Activated B cell treated with CpG ODN at 0.5 μM for 24 hours (primary cell): ENCODE results near the gene SYTL1. TPM values are rescaled to one million over a fixed set of nuclear protein-coding genes. Genes with fewer than 3 reads are reported as not detected.

Source experiments
- ATAC-seq: fragments of 200-7000 bp; cut with Tn5 transposase; one replicate; pipeline ENCODE4 v1.10.0; 2021; ENCODE audit warnings: low read depth, mild to moderate bottlenecking, moderate library complexity
- CTCF ChIA-PET: fragments of 350-600 bp; sonication (Branson Sonifier 250); formaldehyde crosslinking; loops from one replicate; lab custom pipeline; 2021; ENCODE audit warnings: antibody characterized with exemption; lab: Charles Lee
- POLR2A ChIA-PET: fragments of 350-600 bp; sonication (Branson Sonifier 250); formaldehyde crosslinking; loops from one replicate; lab custom pipeline; 2021; ENCODE audit warnings: antibody characterized with exemption; lab: Charles Lee
- DNase-seq: peaks from one replicate; pipeline ENCODE4 v3.0.0; 2022
- H3K27ac Mint-ChIP-seq: one replicate; pipeline ENCODE4 v1.8.0; 2020; ENCODE audit warnings: mixed read lengths
- H3K27me3 Mint-ChIP-seq: one replicate; pipeline ENCODE4 v1.8.0; 2021; ENCODE audit warnings: mixed read lengths
- H3K36me3 Mint-ChIP-seq: one replicate; pipeline ENCODE4 v1.8.0; 2021; ENCODE audit warnings: low read depth, mixed read lengths
- H3K4me1 Mint-ChIP-seq: one replicate; pipeline ENCODE4 v1.8.0; 2021; ENCODE audit warnings: mixed read lengths
- H3K4me3 Mint-ChIP-seq: one replicate; pipeline ENCODE4 v1.8.0; 2020; ENCODE audit warnings: mild to moderate bottlenecking, mixed read lengths
- H3K9me3 Mint-ChIP-seq: one replicate; pipeline ENCODE4 v1.8.0; 2020; ENCODE audit warnings: mixed read lengths
- CTCF ChIP-seq: fragments of 200-600 bp; IDR thresholded peaks from one replicate; pipeline ENCODE4 v1.8.0; 2022; ENCODE audit warnings: antibody characterized with exemption, mild to moderate bottlenecking
- intact Hi-C: fragments of 100-400 bp; cut with micrococcal nuclease; formaldehyde crosslinking; loops from one replicate; pipeline ENCODE4 v1.15.1; 2024
- total RNA-seq: library from RNA; stranded (reverse); gene quantifications from 2 replicates; pipeline ENCODE4 v1.2.3, GENCODE V29; 2022

Gene SYTL1
- total RNA-seq, 1 donor from 2014 or later = 76.0 TPM

GRCh38 chr1:27351541-27352107, 9.8 kb downstream of the SYTL1 start:
- TF ChIP-seq CTCF = no peak
- ChIA-PET CTCF (interaction anchor here (1.2 kb wide), 1 partner anchor 10 kb away, joined by 3 read pairs; the partner anchor contains the start of gene SYTL1), POLR2A (interaction anchor here (0.6 to 9.1 kb wide), 2 partner anchors 8 to 1056 kb away, joined by 3 to 75 read pairs; partner anchors contain the start of gene SYTL1)
- ATAC-seq (no peak), DNase-seq (no peak)
- Mint-ChIP-seq H3K27me3 (no peaks in the 10 kb centered on the region), H3K9me3 (no peaks in the 10 kb centered on the region), H3K36me3 (peaks cover 22% of the 10 kb centered on the region), H3K4me1 (peaks cover 21% of the 10 kb centered on the region), H3K4me3 (no peak overlapping the region), H3K27ac (no peak overlapping the region)
- intact Hi-C loops = no loop called here

GRCh38 chr1:27353166-27353565, 11.3 kb downstream of the SYTL1 start:
- ChIA-PET CTCF (interaction anchor here (1.2 to 1.6 kb wide), 2 partner anchors 20 to 26 kb away, joined by 3 to 5 read pairs; no protein-coding TSS in a partner anchor), POLR2A (interaction anchor here (9.1 kb wide), 1 partner anchor 10 kb away, joined by 75 read pairs; the partner anchor contains the start of gene SYTL1)
- no peaks in the 10 kb centered on the region for H3K9me3 Mint-ChIP-seq
- H3K4me3 Mint-ChIP-seq = no peak overlapping the region
- peaks cover 29% of the 10 kb centered on the region for H3K4me1 Mint-ChIP-seq
- H3K27ac Mint-ChIP-seq = no peak overlapping the region
- intact Hi-C loops = no loop called here
- DNase-seq = no peak
- H3K36me3 Mint-ChIP-seq = peaks cover 15% of the 10 kb centered on the region
- no peak for ATAC-seq
- no peak for TF ChIP-seq CTCF
- H3K27me3 Mint-ChIP-seq = no peaks in the 10 kb centered on the region

- ATAC-seq = no peak
- Mint-ChIP-seq H3K27ac (no peak overlapping the region), H3K4me1 (peaks cover 29% of the 10 kb centered on the region), H3K27me3 (no peaks in the 10 kb centered on the region), H3K36me3 (peaks cover 15% of the 10 kb centered on the region), H3K9me3 (no peaks in the 10 kb centered on the region), H3K4me3 (no peak overlapping the region)
- intact Hi-C loops = no loop called here
- DNase-seq = no peak
- TF ChIP-seq CTCF = no peak
- POLR2A ChIA-PET = interaction anchor here (0.9 to 9.1 kb wide), 2 partner anchors 10 to 20 kb away, joined by 6 to 75 read pairs; partner anchors contain the start of gene SYTL1
- CTCF ChIA-PET = interaction anchor here (1.6 kb wide), 1 partner anchor 21 kb away, joined by 5 read pairs; no protein-coding TSS in a partner anchor
Measured at GRCh38 chr1:27353629-27354028, 11.8 kb downstream of the SYTL1 start.

DNA sequence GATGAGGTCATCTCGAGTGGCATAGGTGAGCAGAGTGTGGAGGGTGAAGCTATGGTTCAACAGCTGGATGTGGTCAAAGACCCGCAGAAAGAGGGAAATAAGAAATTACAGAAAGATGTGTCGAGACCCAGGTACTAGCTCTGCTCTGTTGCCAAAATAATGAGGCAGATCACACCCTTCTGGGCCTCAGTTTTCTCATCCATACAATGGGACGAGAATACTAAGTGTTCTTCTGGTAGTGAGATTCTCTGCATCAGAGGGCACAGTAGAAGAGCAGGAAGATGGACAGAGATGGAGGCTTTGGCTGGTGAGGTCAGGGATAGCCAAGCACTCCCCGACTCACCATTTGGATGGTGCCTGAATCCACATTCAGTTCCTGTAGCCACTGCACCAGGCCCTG, 13.9 kb downstream of the SYTL1 start:
- POLR2A ChIA-PET = interaction anchor here (0.6 to 9.1 kb wide), 6 partner anchors 10 to 1102 kb away, joined by 3 to 75 read pairs (median 10); partner anchors contain the start of genes MAP3K6, SYTL1 and TMEM222
- intact Hi-C loops = loop anchor here (2.0 kb wide), 2 partner anchors 17 to 23 kb away; no protein-coding TSS in a partner anchor
- peak overlapping the region; percentile 7 for H3K4me3 Mint-ChIP-seq
- no peaks in the 10 kb centered on the region for H3K9me3 Mint-ChIP-seq
- CTCF ChIA-PET = interaction anchor here (1.0 to 3.9 kb wide), 7 partner anchors 23 to 307 kb away, joined by 3 to 43 read pairs (median 15); partner anchors contain the start of genes CD164L2 and GPR3
- no peak for ATAC-seq
- no peaks in the 10 kb centered on the region for H3K27me3 Mint-ChIP-seq
- no peak for DNase-seq
- TF ChIP-seq CTCF = no peak
- peaks cover 15% of the 10 kb centered on the region for H3K36me3 Mint-ChIP-seq
- H3K27ac Mint-ChIP-seq = peak overlapping the region; percentile 66
- peaks cover 43% of the 10 kb centered on the region for H3K4me1 Mint-ChIP-seq

GRCh38 chr1:27356277-27356618, 14.4 kb downstream of the SYTL1 start:
- Mint-ChIP-seq H3K27me3 (no peaks in the 10 kb centered on the region), H3K4me3 (peak overlapping the region; percentile 76), H3K27ac (peak overlapping the region; percentile 56), H3K4me1 (peaks cover 46% of the 10 kb centered on the region), H3K9me3 (no peaks in the 10 kb centered on the region), H3K36me3 (peaks cover 12% of the 10 kb centered on the region)
- TF ChIP-seq CTCF = no peak
- POLR2A ChIA-PET = interaction anchor here (1.1 to 9.1 kb wide), 6 partner anchors 8 to 33 kb away, joined by 3 to 75 read pairs (median 10); partner anchors contain the start of genes MAP3K6, SYTL1 and TMEM222
- intact Hi-C loops = loop anchor here (2.0 kb wide), 2 partner anchors 17 to 23 kb away; no protein-coding TSS in a partner anchor
- ATAC-seq (no peak), DNase-seq (no peak)
- CTCF ChIA-PET = interaction anchor here (1.0 to 3.9 kb wide), 13 partner anchors 15 to 307 kb away, joined by 3 to 43 read pairs (median 6); partner anchors contain the start of genes CD164L2, GPR3 and SYTL1
